Fibroblast of lung (primary cell): Measurements from ENCODE around the gene RBMS1. TPM values are rescaled to one million over a fixed set of nuclear protein-coding genes. Genes with fewer than 3 reads are reported as not detected.
A peak's percentile ranks its signal among the peaks of the same experiment; 100 is the strongest.

Experiments used
- DNase-seq, 2 donors: peaks; one replicate each; pipeline versions ENCODE4 v3.0.0 to v3.0.0-alpha.2; 2010; ENCODE audit warnings: low read depth in 2 of 2
- H2AFZ ChIP-seq: 2 replicates; pipeline ENCODE4 v1.5.1; 2012; ENCODE audit warnings: low read length, control low read depth, inconsistent platforms
- H3K27ac ChIP-seq: 2 replicates; pipeline ENCODE4 v1.5.1; 2011; ENCODE audit warnings: low read length, control low read depth; ENCODE audit not compliant: insufficient read depth
- H3K27me3 ChIP-seq: 2 replicates; pipeline ENCODE4 v1.5.1; 2011; ENCODE audit warnings: mild to moderate bottlenecking, low read length; ENCODE audit not compliant: control insufficient read depth, insufficient read depth
- H3K36me3 ChIP-seq: 2 replicates; pipeline ENCODE4 v1.5.1; 2011; ENCODE audit warnings: low read length; ENCODE audit not compliant: control insufficient read depth, insufficient read depth
- H3K4me1 ChIP-seq: 2 replicates; pipeline ENCODE4 v1.5.1; 2011; ENCODE audit warnings: low read length; ENCODE audit not compliant: control insufficient read depth, insufficient read depth; ENCODE audit errors: extremely low read depth
- H3K4me2 ChIP-seq: 2 replicates; pipeline ENCODE4 v1.5.1; 2011; ENCODE audit warnings: low read length, control low read depth; ENCODE audit not compliant: insufficient read depth; ENCODE audit errors: extremely low read depth
- H3K4me3 ChIP-seq, 4 experiments: fragments of 200-600 bp in 1 of 4; sonication (generic) in 1 of 4; replicated peaks in 1 of 4; 2 replicates each; pipeline ENCODE4 v1.5.1; 2011 to 2016; ENCODE audit warnings: low read length in 4 of 4, low read depth in 3 of 4, mild to moderate bottlenecking in 3 of 4, control low read depth in 2 of 4, inconsistent platforms in 1 of 4, mixed read lengths in 1 of 4; ENCODE audit not compliant: insufficient read depth in 1 of 4; ENCODE audit errors: control extremely low read depth in 1 of 4
- H3K79me2 ChIP-seq: 2 replicates; pipeline ENCODE4 v1.5.1; 2012; ENCODE audit warnings: mild to moderate bottlenecking, low read length, inconsistent platforms; ENCODE audit not compliant: control insufficient read depth, insufficient read depth
- H3K9ac ChIP-seq: 2 replicates; pipeline ENCODE4 v1.5.1; 2011; ENCODE audit warnings: mild to moderate bottlenecking, low read length, control low read depth; ENCODE audit not compliant: insufficient read depth
- H3K9me3 ChIP-seq: 2 replicates; pipeline ENCODE4 v1.5.1; 2012; ENCODE audit warnings: low read depth, low read length; ENCODE audit not compliant: control insufficient read depth, insufficient read depth
- H4K20me1 ChIP-seq: 2 replicates; pipeline ENCODE4 v1.5.1; 2011; ENCODE audit warnings: low read length; ENCODE audit not compliant: control insufficient read depth, insufficient read depth; ENCODE audit errors: extremely low read depth
- EZH2 ChIP-seq: IDR thresholded peaks from 2 replicates; pipeline ENCODE4 v1.5.1; 2012; ENCODE audit warnings: low read length, control low read depth, mild to moderate bottlenecking; ENCODE audit errors: missing control alignments
- polyA plus RNA-seq, 2 donors: library from polyadenylated mRNA; depleted of rRNA in 1 of 2; stranded (reverse) in 1 of 2; unstranded in 1 of 2; fragments of >200 nt; gene quantifications; 2 replicates each; pipeline ENCODE4 v1.2.1, GENCODE V29; 2011 to 2012; ENCODE audit warnings: missing spikeins in 1 of 2
- total RNA-seq: library from RNA; depleted of rRNA; stranded (reverse); fragments of >200 nt; gene quantifications from 2 replicates; pipeline ENCODE4 v1.2.1, GENCODE V29; 2014
- TF ChIP-seq, protein P1 (sequence below), 2 donors: IDR thresholded peaks in 1 of 2; conservative IDR thresholded peaks in 1 of 2; 1 replicate in 1 of 2; 2 replicates in 1 of 2; pipeline ENCODE4 v1.5.1; 2011 to 2012; ENCODE audit warnings: low read length in 2 of 2, control low read depth in 1 of 2, inconsistent platforms in 1 of 2, low read depth in 1 of 2, mild to moderate bottlenecking in 1 of 2

Gene RBMS1
- total and polyA plus RNA-seq, 2 donors (not counting 1 experiment from before 2014, with no cell fraction given) = 77.3 to 146 TPM

GRCh38 chr2:160294889-160295288 is 198.7 kb downstream of the RBMS1 start:
- H3K4me2 ChIP-seq = peak overlapping the region; percentile 61
- no peak overlapping the region for H3K9ac ChIP-seq
- H3K79me2 ChIP-seq = peaks cover 15% of the 10 kb centered on the region
- TF ChIP-seq, protein P1, sequence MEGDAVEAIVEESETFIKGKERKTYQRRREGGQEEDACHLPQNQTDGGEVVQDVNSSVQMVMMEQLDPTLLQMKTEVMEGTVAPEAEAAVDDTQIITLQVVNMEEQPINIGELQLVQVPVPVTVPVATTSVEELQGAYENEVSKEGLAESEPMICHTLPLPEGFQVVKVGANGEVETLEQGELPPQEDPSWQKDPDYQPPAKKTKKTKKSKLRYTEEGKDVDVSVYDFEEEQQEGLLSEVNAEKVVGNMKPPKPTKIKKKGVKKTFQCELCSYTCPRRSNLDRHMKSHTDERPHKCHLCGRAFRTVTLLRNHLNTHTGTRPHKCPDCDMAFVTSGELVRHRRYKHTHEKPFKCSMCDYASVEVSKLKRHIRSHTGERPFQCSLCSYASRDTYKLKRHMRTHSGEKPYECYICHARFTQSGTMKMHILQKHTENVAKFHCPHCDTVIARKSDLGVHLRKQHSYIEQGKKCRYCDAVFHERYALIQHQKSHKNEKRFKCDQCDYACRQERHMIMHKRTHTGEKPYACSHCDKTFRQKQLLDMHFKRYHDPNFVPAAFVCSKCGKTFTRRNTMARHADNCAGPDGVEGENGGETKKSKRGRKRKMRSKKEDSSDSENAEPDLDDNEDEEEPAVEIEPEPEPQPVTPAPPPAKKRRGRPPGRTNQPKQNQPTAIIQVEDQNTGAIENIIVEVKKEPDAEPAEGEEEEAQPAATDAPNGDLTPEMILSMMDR (conservative IDR thresholded peaks at IDR 0.05 in 1 of 2, IDR thresholded peaks at IDR 0.05 in 1 of 2; ENCODE audit: low read depth in 1 of 2, low read length in 2 of 2) = no peak
- TF ChIP-seq EZH2 = no peak
- H2AFZ ChIP-seq = no peak overlapping the region
- peak overlapping the region; percentile 94 for H3K27ac ChIP-seq
- DNase-seq = peak in 1 of 2 donors; percentile 47
- H3K4me3 ChIP-seq = no peak overlapping the region
- peaks cover 9% of the 10 kb centered on the region for H3K36me3 ChIP-seq
- H3K27me3 ChIP-seq = no peaks in the 10 kb centered on the region
- H3K9me3 ChIP-seq = no peaks in the 10 kb centered on the region
- H4K20me1 ChIP-seq = no peaks in the 10 kb centered on the region
- H3K4me1 ChIP-seq = peaks cover 35% of the 10 kb centered on the region

DNA sequence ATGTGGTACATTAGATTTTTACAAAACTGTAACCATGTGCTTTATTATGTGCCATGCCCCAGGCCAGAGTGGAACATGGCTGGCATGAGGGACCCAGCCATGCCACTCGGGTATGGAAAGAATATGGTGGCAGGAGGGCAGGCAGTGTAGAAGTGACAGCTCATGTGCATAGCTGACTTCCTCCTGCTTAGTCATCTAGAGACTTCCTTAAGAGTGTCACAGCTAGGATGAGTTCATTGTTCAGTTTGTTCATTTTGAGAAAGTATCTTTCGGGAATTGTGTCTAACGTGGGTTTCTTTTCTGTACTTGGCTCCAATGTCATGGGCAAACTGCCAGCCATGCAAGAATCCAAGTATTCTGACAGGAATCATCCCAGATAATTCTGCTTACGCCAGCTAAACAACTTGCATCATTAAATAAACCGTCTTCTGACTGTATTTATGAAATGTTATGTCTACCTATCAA is 199.2 kb downstream of the RBMS1 start:
- peak; percentile 89 to 93 for DNase-seq
- H3K4me1 ChIP-seq = peaks cover 36% of the 10 kb centered on the region
- TF ChIP-seq EZH2 = no peak
- TF ChIP-seq, protein P1 (conservative IDR thresholded peaks at IDR 0.05 in 1 of 2, IDR thresholded peaks at IDR 0.05 in 1 of 2; ENCODE audit: low read depth in 1 of 2, low read length in 2 of 2) = no peak
- H3K36me3 ChIP-seq = peaks cover 5% of the 10 kb centered on the region
- no peaks in the 10 kb centered on the region for H4K20me1 ChIP-seq
- H3K9me3 ChIP-seq = no peaks in the 10 kb centered on the region
- H3K27ac ChIP-seq = peak overlapping the region; percentile 94
- peaks cover 12% of the 10 kb centered on the region for H3K79me2 ChIP-seq
- H3K27me3 ChIP-seq = no peaks in the 10 kb centered on the region
- peak overlapping the region; percentile 27 for H3K9ac ChIP-seq
- peak overlapping the region; percentile 61 for H3K4me2 ChIP-seq
- H3K4me3 ChIP-seq = no peak overlapping the region
- H2AFZ ChIP-seq = no peak overlapping the region

GRCh38 chr2:160293391-160294091 is 200.1 kb downstream of the RBMS1 start:
- DNase-seq = peak; percentile 89 to 94
- H3K9ac ChIP-seq = peak overlapping the region; percentile 13
- peak overlapping the region; percentile 94 for H3K27ac ChIP-seq
- H3K27me3 ChIP-seq = no peaks in the 10 kb centered on the region
- H3K36me3 ChIP-seq = peaks cover 5% of the 10 kb centered on the region
- H2AFZ ChIP-seq = no peak overlapping the region
- no peak for TF ChIP-seq EZH2
- TF ChIP-seq, protein P1 (conservative IDR thresholded peaks at IDR 0.05 in 1 of 2, IDR thresholded peaks at IDR 0.05 in 1 of 2; ENCODE audit: low read depth in 1 of 2, low read length in 2 of 2) = no peak
- no peaks in the 10 kb centered on the region for H3K9me3 ChIP-seq
- H3K79me2 ChIP-seq = peaks cover 10% of the 10 kb centered on the region
- H3K4me2 ChIP-seq = peak overlapping the region; percentile 57
- H3K4me3 ChIP-seq = no peak overlapping the region
- H4K20me1 ChIP-seq = no peaks in the 10 kb centered on the region
- peaks cover 40% of the 10 kb centered on the region for H3K4me1 ChIP-seq
